Parathyroid adenoma (tissue), 2 donors: ENCODE results near the gene SP5.

Experiments
- H2AFZ ChIP-seq: fragments of 300-600 bp; sonication (generic); one replicate; pipeline ENCODE4 v1.7.0; 2017; ENCODE audit warnings: antibody characterized with exemption, mild to moderate bottlenecking
- H3K27ac ChIP-seq: fragments of 300-600 bp; sonication (generic); one replicate; pipeline ENCODE4 v1.7.0; 2017
- H3K27me3 ChIP-seq: fragments of 300-600 bp; sonication (generic); one replicate; pipeline ENCODE4 v1.7.0; 2017; ENCODE audit warnings: low read length; ENCODE audit not compliant: control insufficient read depth, insufficient read depth
- H3K36me3 ChIP-seq: fragments of 300-600 bp; sonication (generic); one replicate; pipeline ENCODE4 v1.7.0; 2017; ENCODE audit warnings: low read length; ENCODE audit not compliant: control insufficient read depth, insufficient read depth
- H3K4me1 ChIP-seq: fragments of 300-600 bp; sonication (generic); one replicate; pipeline ENCODE4 v1.7.0; 2017; ENCODE audit warnings: control low read depth
- H3K4me2 ChIP-seq: fragments of 300-600 bp; sonication (generic); one replicate; pipeline ENCODE4 v1.7.0; 2017; ENCODE audit warnings: low read length
- H3K4me3 ChIP-seq: fragments of 300-600 bp; sonication (generic); one replicate; pipeline ENCODE4 v1.7.0; 2017; ENCODE audit warnings: low read depth, low read length
- H3K79me2 ChIP-seq: fragments of 300-600 bp; sonication (generic); one replicate; pipeline ENCODE4 v1.7.0; 2017; ENCODE audit warnings: control low read depth
- H3K9ac ChIP-seq: fragments of 300-600 bp; sonication (generic); one replicate; pipeline ENCODE4 v1.7.0; 2017; ENCODE audit warnings: mild to moderate bottlenecking
- H3K9me3 ChIP-seq: fragments of 300-600 bp; sonication (generic); one replicate; pipeline ENCODE4 v1.7.0; 2017; ENCODE audit warnings: low read length; ENCODE audit not compliant: control insufficient read depth
- TF ChIP-seq, protein P1 (sequence below): fragments of 300-600 bp; sonication (generic); IDR thresholded peaks from one replicate; pipeline ENCODE4 v1.7.0; 2017; ENCODE audit warnings: antibody characterized with exemption, mild to moderate bottlenecking
- donor health status: primary hyperparathyroidism.

Gene SP5

GRCh38 chr2:170675701-170676100 lies 39.4 kb upstream of the SP5 start:
- Histone ChIP-seq H3K79me2 (no peaks in the 10 kb centered on the region), H3K27me3 (no peaks in the 10 kb centered on the region), H3K4me1 (no peaks in the 10 kb centered on the region), H2AFZ (no peak overlapping the region), H3K9ac (no peak overlapping the region), H3K27ac (no peak overlapping the region), H3K9me3 (no peaks in the 10 kb centered on the region), H3K4me3 (no peak overlapping the region), H3K4me2 (no peak overlapping the region), H3K36me3 (no peaks in the 10 kb centered on the region)
- TF ChIP-seq, protein P1, sequence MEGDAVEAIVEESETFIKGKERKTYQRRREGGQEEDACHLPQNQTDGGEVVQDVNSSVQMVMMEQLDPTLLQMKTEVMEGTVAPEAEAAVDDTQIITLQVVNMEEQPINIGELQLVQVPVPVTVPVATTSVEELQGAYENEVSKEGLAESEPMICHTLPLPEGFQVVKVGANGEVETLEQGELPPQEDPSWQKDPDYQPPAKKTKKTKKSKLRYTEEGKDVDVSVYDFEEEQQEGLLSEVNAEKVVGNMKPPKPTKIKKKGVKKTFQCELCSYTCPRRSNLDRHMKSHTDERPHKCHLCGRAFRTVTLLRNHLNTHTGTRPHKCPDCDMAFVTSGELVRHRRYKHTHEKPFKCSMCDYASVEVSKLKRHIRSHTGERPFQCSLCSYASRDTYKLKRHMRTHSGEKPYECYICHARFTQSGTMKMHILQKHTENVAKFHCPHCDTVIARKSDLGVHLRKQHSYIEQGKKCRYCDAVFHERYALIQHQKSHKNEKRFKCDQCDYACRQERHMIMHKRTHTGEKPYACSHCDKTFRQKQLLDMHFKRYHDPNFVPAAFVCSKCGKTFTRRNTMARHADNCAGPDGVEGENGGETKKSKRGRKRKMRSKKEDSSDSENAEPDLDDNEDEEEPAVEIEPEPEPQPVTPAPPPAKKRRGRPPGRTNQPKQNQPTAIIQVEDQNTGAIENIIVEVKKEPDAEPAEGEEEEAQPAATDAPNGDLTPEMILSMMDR, result no peak

GRCh38 chr2:170679607-170680079 lies 35.5 kb upstream of the SP5 start:
- Histone ChIP-seq H2AFZ (peak overlapping the region; percentile 48), H3K4me1 (no peaks in the 10 kb centered on the region), H3K9ac (no peak overlapping the region), H3K36me3 (no peaks in the 10 kb centered on the region), H3K9me3 (no peaks in the 10 kb centered on the region), H3K79me2 (no peaks in the 10 kb centered on the region), H3K27ac (no peak overlapping the region), H3K4me2 (no peak overlapping the region), H3K4me3 (no peak overlapping the region), H3K27me3 (no peaks in the 10 kb centered on the region)
- TF ChIP-seq, protein P1, result no peak

GRCh38 chr2:170680172-170680941 lies 34.8 kb upstream of the SP5 start:
- no peak overlapping the region for H3K27ac ChIP-seq
- no peaks in the 10 kb centered on the region for H3K79me2 ChIP-seq
- H3K4me2 ChIP-seq, result no peak overlapping the region

DNA sequence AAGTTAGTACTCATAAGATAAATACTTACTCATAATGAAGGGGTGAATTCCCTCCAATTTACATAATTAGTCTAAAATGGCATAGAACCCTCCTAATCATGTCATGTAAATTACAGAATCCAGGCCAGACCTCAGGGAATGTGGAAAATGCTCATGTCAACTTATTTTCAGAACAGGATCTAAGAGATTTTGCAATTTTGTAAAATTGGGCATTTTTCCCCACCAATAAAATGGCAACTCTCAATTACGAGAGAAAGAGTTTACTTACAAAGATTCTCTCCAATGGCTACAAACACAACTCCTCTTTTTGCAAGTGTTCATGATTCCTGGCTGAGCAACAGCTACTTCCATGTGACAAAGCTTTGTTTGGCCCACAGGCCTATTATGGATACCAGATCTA lies 33.8 kb upstream of the SP5 start:
- no peak overlapping the region for H3K27ac ChIP-seq
- no peaks in the 10 kb centered on the region for H3K9me3 ChIP-seq
- H3K79me2 ChIP-seq, result no peaks in the 10 kb centered on the region
- no peak overlapping the region for H3K4me2 ChIP-seq
- TF ChIP-seq, protein P1, result no peak
- H2AFZ ChIP-seq, result no peak overlapping the region
- no peak overlapping the region for H3K9ac ChIP-seq
- no peaks in the 10 kb centered on the region for H3K36me3 ChIP-seq
- no peaks in the 10 kb centered on the region for H3K4me1 ChIP-seq
- no peaks in the 10 kb centered on the region for H3K27me3 ChIP-seq
- H3K4me3 ChIP-seq, result no peak overlapping the region

More at GRCh38 chr2:170680172-170680941, 34.8 kb upstream of the SP5 start:
- H3K9ac ChIP-seq, result no peak overlapping the region
- no peaks in the 10 kb centered on the region for H3K9me3 ChIP-seq
- no peak overlapping the region for H3K4me3 ChIP-seq
- TF ChIP-seq, protein P1, result no peak
- no peaks in the 10 kb centered on the region for H3K27me3 ChIP-seq
- no peaks in the 10 kb centered on the region for H3K4me1 ChIP-seq
- H2AFZ ChIP-seq, result no peak overlapping the region
- H3K36me3 ChIP-seq, result no peaks in the 10 kb centered on the region

DNA sequence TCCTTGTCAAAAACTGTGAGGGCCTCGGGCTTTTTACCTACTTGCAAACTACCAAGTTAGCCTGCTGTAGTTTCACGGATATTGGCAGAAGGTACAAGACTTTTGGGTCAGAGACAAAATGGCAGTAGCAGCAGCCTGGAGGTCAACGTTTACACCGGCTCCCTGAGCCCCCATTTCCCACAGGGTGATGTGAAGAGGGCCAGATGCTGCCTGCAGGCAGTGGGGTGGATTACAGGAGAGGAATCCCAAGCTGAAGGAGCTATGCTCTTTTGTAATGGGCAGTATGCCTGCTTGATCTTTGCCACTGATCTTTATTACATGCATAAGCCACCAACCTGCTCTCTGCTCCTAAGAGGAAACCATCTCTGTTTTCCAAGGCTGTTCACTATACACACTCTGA lies 29.5 kb upstream of the SP5 start:
- Histone ChIP-seq H3K9me3 (no peaks in the 10 kb centered on the region), H3K4me2 (no peak overlapping the region)
- TF ChIP-seq, protein P1, result no peak

More for the DNA sequence above, 29.5 kb upstream of the SP5 start:
- Histone ChIP-seq H3K4me1 (no peaks in the 10 kb centered on the region), H2AFZ (no peak overlapping the region), H3K9ac (no peak overlapping the region), H3K79me2 (no peaks in the 10 kb centered on the region), H3K27me3 (no peaks in the 10 kb centered on the region), H3K36me3 (no peaks in the 10 kb centered on the region), H3K4me3 (no peak overlapping the region), H3K27ac (no peak overlapping the region)
